ENCODE results near the gene GTF2F1. TPM values are rescaled to one million over a fixed set of nuclear protein-coding genes. Genes with fewer than 3 reads are reported as not detected.

GTF2F1 gene
- total RNA-seq, 1 experiment from 2014 or later, result 89.4 TPM

DNA sequence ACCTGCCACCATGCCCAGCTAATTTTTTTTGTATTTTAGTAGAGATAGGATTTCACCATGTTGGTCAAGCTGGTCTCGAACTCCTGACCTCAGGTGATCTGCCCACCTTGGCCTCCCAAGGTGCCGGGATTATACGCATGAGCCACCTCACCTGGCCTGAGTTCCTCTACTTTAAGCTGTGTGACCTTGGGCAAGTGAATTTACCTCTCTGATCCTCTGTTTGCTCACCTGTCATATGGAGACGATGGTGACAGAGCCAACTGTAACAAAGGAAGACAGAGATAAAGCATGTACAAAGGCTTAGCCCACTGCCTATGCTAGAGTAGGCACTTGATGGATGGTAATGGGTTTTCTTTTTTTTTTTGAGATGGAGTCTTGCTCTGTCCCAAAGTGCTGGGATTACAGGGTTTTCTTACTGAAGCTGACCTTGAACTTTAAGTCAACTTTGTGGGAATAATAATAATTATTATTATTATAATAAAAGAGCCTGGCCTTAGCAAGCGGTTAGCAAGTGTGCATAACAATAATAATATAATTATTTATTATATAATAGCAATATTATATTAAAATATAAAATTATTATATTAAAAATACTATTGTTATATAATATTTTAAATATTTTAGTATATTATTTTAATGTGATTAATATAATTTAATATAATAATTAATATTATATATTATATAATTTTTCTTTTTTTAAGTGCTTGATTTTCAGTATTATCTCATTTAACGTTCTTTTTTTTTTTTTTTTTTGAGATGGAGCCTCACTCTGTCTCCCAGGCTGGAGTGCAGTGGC is 58.3 kb downstream of the GTF2F1 start:
- CTCF ChIA-PET, result no interaction called here
- POLR2A ChIA-PET (ENCODE audit: unreplicated experiment), result no interaction called here
- H2AFZ ChIP-seq (ENCODE audit: low read length), result no peak overlapping the region
- H3K9ac ChIP-seq (ENCODE audit: low read length), result no peak overlapping the region
- BruUV-seq (replicated peaks), result no TSS peak
- intact Hi-C loops (cut with micrococcal nuclease), result no loop called here
- no peaks in the 10 kb centered on the region for H3F3A ChIP-seq (ENCODE audit: low read length, unreplicated experiment)
- H4K20me1 ChIP-seq (ENCODE audit: low read length), result no peaks in the 10 kb centered on the region
- no peaks in the 10 kb centered on the region for H3K9me2 ChIP-seq (replicated peaks; ENCODE audit: low read length)
- H3K4me3 ChIP-seq (ENCODE audit: low read length), result no peak overlapping the region
- no peaks in the 10 kb centered on the region for H3K9me3 ChIP-seq (ENCODE audit: low read length)
- TF ChIP-seq EZH2 (IDR thresholded peaks at IDR 0.05; ENCODE audit: low read length, unreplicated experiment), result no peak
- no peaks in the 10 kb centered on the region for H3K79me2 ChIP-seq (ENCODE audit: low read length)
- H3K27ac ChIP-seq (ENCODE audit: low read length), result no peak overlapping the region
- DNase-seq (no peak), ATAC-seq (no peak)
- H3K4me2 ChIP-seq (ENCODE audit: low read length), result no peak overlapping the region
- H3K27me3 ChIP-seq (ENCODE audit: low read length), result no peaks in the 10 kb centered on the region
- H3K4me1 ChIP-seq (ENCODE audit: insufficient read depth, low read length), result no peaks in the 10 kb centered on the region; the same call in 1 of the 2 replicates
- no peaks in the 10 kb centered on the region for H3K36me3 ChIP-seq (ENCODE audit: low read depth, low read length)

GRCh38 chr19:6333439-6333838 is 59.5 kb downstream of the GTF2F1 start, which contains the start of gene ACER1:
TSS of gene ACER1 (minus strand) at chr19:6333612. CDS start at chr19:6333551, 61 bp downstream.
- H2AFZ ChIP-seq (ENCODE audit: low read length), result peak within 1 kb of the TSS; percentile 33; the same call in 1 of the 2 replicates
- H3F3A ChIP-seq (ENCODE audit: low read length, unreplicated experiment), result no peaks in the 10 kb centered on the region
- intact Hi-C loops (cut with micrococcal nuclease), result no loop called here
- H3K27ac ChIP-seq (ENCODE audit: low read length), result no peak within 1 kb of the TSS
- H4K20me1 ChIP-seq (ENCODE audit: low read length), result no peaks in the 10 kb centered on the region
- no peaks in the 10 kb centered on the region for H3K79me2 ChIP-seq (ENCODE audit: low read length)
- no peaks in the 10 kb centered on the region for H3K27me3 ChIP-seq (ENCODE audit: low read length)
- H3K4me3 ChIP-seq (ENCODE audit: low read length), result no peak within 1 kb of the TSS
- BruUV-seq (replicated peaks), result no TSS peak
- ATAC-seq (peak; percentile 49), DNase-seq (peak; percentile 25)
- no peak within 1 kb of the TSS for H3K9ac ChIP-seq (ENCODE audit: low read length)
- ChIA-PET POLR2A (ENCODE audit: unreplicated experiment) (no interaction called here), CTCF (interaction anchor here (0.5 kb wide), 1 partner anchor 50 kb away, joined by 7 read pairs; no protein-coding TSS in a partner anchor)
- H3K36me3 ChIP-seq (ENCODE audit: low read depth, low read length), result no peaks in the 10 kb centered on the region
- no peaks in the 10 kb centered on the region for H3K9me2 ChIP-seq (replicated peaks; ENCODE audit: low read length)
- TF ChIP-seq, protein P1, sequence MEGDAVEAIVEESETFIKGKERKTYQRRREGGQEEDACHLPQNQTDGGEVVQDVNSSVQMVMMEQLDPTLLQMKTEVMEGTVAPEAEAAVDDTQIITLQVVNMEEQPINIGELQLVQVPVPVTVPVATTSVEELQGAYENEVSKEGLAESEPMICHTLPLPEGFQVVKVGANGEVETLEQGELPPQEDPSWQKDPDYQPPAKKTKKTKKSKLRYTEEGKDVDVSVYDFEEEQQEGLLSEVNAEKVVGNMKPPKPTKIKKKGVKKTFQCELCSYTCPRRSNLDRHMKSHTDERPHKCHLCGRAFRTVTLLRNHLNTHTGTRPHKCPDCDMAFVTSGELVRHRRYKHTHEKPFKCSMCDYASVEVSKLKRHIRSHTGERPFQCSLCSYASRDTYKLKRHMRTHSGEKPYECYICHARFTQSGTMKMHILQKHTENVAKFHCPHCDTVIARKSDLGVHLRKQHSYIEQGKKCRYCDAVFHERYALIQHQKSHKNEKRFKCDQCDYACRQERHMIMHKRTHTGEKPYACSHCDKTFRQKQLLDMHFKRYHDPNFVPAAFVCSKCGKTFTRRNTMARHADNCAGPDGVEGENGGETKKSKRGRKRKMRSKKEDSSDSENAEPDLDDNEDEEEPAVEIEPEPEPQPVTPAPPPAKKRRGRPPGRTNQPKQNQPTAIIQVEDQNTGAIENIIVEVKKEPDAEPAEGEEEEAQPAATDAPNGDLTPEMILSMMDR (conservative IDR thresholded peaks at IDR 0.05; ENCODE audit: low read depth, low read length), result no peak
- TF ChIP-seq EZH2phosphoT487 (IDR thresholded peaks at IDR 0.05; ENCODE audit: borderline replicate concordance, low read length) (no peak), EZH2 (IDR thresholded peaks at IDR 0.05; ENCODE audit: low read length, unreplicated experiment) (no peak)
- no peaks in the 10 kb centered on the region; the same call in 1 of the 2 replicates for H3K4me1 ChIP-seq (ENCODE audit: insufficient read depth, low read length)
- H3K9me3 ChIP-seq (ENCODE audit: low read length), result no peaks in the 10 kb centered on the region
- H3K4me2 ChIP-seq (ENCODE audit: low read length), result no peak within 1 kb of the TSS

Small RNA genes within 50 kb of the gene (microRNA-seq; reads per million reads assigned to microRNA genes)
- gene MIR3940 (ENCODE audit: unreplicated experiment), result 17.8 reads per million, percentile 43 among the genes with 10 or more reads in this experiment
- not detected for gene MIR6790 (ENCODE audit: unreplicated experiment)
- gene MIR6885 (ENCODE audit: unreplicated experiment), result 2.0 reads per million

Other genes starting within 250 kb of the GTF2F1 start
- gene MLLT1, start 113.2 kb downstream of the GTF2F1 start, total RNA-seq (2014; rRNA removed), result 29.0 and 36.5 TPM in 2 replicates
- gene ACER1, start 59.6 kb downstream of the GTF2F1 start, total RNA-seq (2014; rRNA removed), result not detected in 2 replicates
- gene CLPP, start 31.6 kb downstream of the GTF2F1 start, total RNA-seq (2014; rRNA removed), result 215 and 259 TPM in 2 replicates
- gene ALKBH7, start 20.4 kb downstream of the GTF2F1 start, total RNA-seq (2014; rRNA removed), result 68.4 and 81.1 TPM in 2 replicates
- gene PSPN, start 17.2 kb downstream of the GTF2F1 start, total RNA-seq (2014; rRNA removed), result 2.4 and 3.1 TPM in 2 replicates
- gene KHSRP, start 31.6 kb upstream of the GTF2F1 start, total RNA-seq (2014; rRNA removed), result 373 and 518 TPM in 2 replicates
- gene SLC25A41, start 40.6 kb upstream of the GTF2F1 start, total RNA-seq (2014; rRNA removed), result 0.26 TPM in 1 of 2 replicates, not detected in the other
- gene SLC25A23, start 66.6 kb upstream of the GTF2F1 start, total RNA-seq (2014; rRNA removed), result 61.4 and 80.0 TPM in 2 replicates
- 67.4 and 71.3 TPM in 2 replicates for gene CRB3, start 71.1 kb upstream of the GTF2F1 start, total RNA-seq (2014; rRNA removed)
- not detected in 2 replicates for gene DENND1C, start 88.6 kb upstream of the GTF2F1 start, total RNA-seq (2014; rRNA removed)
- 4.6 and 6.0 TPM in 2 replicates for gene TUBB4A, start 109.1 kb upstream of the GTF2F1 start, total RNA-seq (2014; rRNA removed)
- 9.6 and 12.5 TPM in 2 replicates for gene TNFSF9, start 137.9 kb upstream of the GTF2F1 start, total RNA-seq (2014; rRNA removed)
- gene CD70, start 198.0 kb upstream of the GTF2F1 start, total RNA-seq (2014; rRNA removed), result 2.3 and 2.6 TPM in 2 replicates